ENCODE data around the gene SYCE1L.

DNA sequence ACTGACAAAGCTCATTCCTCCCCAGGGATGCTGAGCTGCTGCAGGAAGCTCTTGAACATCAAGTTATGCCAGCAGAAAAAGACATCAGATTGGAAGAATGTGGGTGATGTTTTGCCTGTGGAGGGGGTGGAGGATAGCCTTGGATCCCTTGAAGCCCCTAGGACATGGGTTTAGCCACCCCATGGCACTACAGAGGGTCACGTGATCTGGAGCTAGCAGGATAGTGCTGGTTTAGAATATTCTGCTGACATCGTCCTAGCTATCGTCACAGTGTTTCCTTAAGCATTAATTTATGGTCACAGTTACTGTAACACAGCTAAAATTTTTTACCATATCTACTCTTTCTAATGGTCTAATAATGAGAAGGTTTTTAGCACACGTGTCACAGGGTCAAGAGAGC lies 28.4 kb upstream of the SYCE1L start:
- no peak for TF ChIP-seq CTCF (conservative IDR thresholded peaks at IDR 0.05)
- no peak for TF ChIP-seq ZFX (IDR thresholded peaks at IDR 0.05)

All from C4-2B (cell line).